ENCODE data around the gene PLB1.

DNA sequence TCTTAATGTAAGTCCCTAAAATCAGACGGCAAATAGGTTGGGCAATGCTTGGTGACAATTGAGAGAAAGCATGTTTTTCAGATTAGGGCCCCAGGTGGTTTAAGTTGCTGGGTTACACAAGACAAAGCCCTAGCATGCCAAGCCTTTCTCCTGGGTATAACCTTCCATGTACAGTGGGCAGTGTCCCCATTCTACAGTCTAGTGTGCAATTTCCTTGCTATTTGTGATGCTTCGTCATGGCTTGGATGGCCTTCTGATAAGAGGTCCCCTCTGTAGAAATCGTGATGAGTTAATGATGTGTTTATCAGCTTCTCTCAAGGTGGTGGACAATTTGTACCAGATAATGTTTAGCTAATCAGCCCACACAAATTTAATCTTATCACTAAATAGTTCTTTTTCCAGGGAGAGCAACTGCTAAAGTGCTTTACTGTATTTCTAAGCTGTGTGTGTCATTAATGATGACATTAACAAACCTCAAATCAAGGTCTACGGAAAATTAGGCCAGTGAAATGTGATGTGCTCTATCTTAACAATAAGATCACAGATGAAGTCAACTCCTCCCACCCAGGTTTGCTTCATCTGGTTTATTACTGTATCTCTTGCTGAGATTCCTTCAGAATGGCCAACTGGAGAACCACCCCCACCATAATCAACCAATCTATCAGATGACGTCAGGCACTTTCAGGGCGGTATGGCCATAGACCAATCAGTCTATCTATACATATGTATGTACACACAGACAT is 61.7 kb downstream of the PLB1 start:
- TF ChIP-seq, protein P1, sequence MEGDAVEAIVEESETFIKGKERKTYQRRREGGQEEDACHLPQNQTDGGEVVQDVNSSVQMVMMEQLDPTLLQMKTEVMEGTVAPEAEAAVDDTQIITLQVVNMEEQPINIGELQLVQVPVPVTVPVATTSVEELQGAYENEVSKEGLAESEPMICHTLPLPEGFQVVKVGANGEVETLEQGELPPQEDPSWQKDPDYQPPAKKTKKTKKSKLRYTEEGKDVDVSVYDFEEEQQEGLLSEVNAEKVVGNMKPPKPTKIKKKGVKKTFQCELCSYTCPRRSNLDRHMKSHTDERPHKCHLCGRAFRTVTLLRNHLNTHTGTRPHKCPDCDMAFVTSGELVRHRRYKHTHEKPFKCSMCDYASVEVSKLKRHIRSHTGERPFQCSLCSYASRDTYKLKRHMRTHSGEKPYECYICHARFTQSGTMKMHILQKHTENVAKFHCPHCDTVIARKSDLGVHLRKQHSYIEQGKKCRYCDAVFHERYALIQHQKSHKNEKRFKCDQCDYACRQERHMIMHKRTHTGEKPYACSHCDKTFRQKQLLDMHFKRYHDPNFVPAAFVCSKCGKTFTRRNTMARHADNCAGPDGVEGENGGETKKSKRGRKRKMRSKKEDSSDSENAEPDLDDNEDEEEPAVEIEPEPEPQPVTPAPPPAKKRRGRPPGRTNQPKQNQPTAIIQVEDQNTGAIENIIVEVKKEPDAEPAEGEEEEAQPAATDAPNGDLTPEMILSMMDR (IDR thresholded peaks at IDR 0.05): no peak
- no peak for TF ChIP-seq EP300 (IDR thresholded peaks at IDR 0.05)

Measured in stomach (tissue), 4 donors.